G401.6 (cell line): ENCODE data around the gene EPS8.
"Not testable (repeated sequence)": the region's sequence is repeated elsewhere in the genome, so short reads cannot be mapped to it uniquely, and the experiment has no call there.

Source experiments
- FAIRE-seq: peaks from 2 replicates; lab custom pipeline; 2012; peaks lifted over from hg19 to GRCh38; lab: Jason Lieb, UNC

Gene EPS8

GRCh38 chr12:15797818-15798217 is 8.6 kb upstream of the EPS8 start:
- FAIRE-seq = no peak

- no peak for FAIRE-seq
These were observed 7.4 kb upstream of the EPS8 start for GRCh38 chr12:15796493-15797141.

- no peak for FAIRE-seq
These were observed 5.6 kb upstream of the EPS8 start for GRCh38 chr12:15794836-15795235.

GRCh38 chr12:15794196-15794595 is 5.0 kb upstream of the EPS8 start:
- no peak for FAIRE-seq

GRCh38 chr12:15788233-15789219 is 662 bp downstream of the EPS8 start:
- FAIRE-seq = no peak

- no peak for FAIRE-seq
These were observed 1.4 kb downstream of the EPS8 start for GRCh38 chr12:15787778-15788177.

GRCh38 chr12:15786772-15787171 is 2.4 kb downstream of the EPS8 start:
- FAIRE-seq = no peak

- FAIRE-seq = no peak
These were observed 5.9 kb downstream of the EPS8 start for GRCh38 chr12:15783288-15783687.

GRCh38 chr12:15782667-15783066 is 6.5 kb downstream of the EPS8 start:
- no peak for FAIRE-seq

GRCh38 chr12:15779925-15780324 is 9.3 kb downstream of the EPS8 start:
- no peak for FAIRE-seq

- FAIRE-seq = no peak
These were observed 11.1 kb downstream of the EPS8 start for GRCh38 chr12:15778126-15778525.

- FAIRE-seq = no peak
These were observed 11.7 kb downstream of the EPS8 start for GRCh38 chr12:15777355-15778012.

GRCh38 chr12:15776532-15776931 is 12.7 kb downstream of the EPS8 start:
- no peak for FAIRE-seq

GRCh38 chr12:15774819-15775218 is 14.4 kb downstream of the EPS8 start:
- no peak for FAIRE-seq

GRCh38 chr12:15772405-15773018 is 16.7 kb downstream of the EPS8 start:
- peak; percentile 65 for FAIRE-seq

GRCh38 chr12:15770581-15770980 is 18.6 kb downstream of the EPS8 start:
- no peak for FAIRE-seq

- FAIRE-seq = no peak
These were observed 19.2 kb downstream of the EPS8 start for GRCh38 chr12:15770021-15770420.

GRCh38 chr12:15769586-15769985 is 19.6 kb downstream of the EPS8 start:
- FAIRE-seq = no peak

GRCh38 chr12:15767301-15767700 is 21.9 kb downstream of the EPS8 start:
- FAIRE-seq = no peak

GRCh38 chr12:15763328-15763727 is 25.9 kb downstream of the EPS8 start:
- no peak for FAIRE-seq

GRCh38 chr12:15762162-15762561 is 27.0 kb downstream of the EPS8 start:
- not testable (repeated sequence) for FAIRE-seq

- no peak for FAIRE-seq
These were observed 31.5 kb downstream of the EPS8 start for GRCh38 chr12:15757553-15758255.
